Lung (tissue), 12 donors: Measurements from ENCODE around the gene PET100. TPM values are rescaled to one million over a fixed set of nuclear protein-coding genes. Genes with fewer than 3 reads are reported as not detected.
A peak's percentile ranks its signal among the peaks of the same experiment; 100 is the strongest.

Experiments
- ATAC-seq: fragments of 200-7000 bp; cut with Tn5 transposase; one replicate; pipeline ENCODE4 v1.9.1; 2020; ENCODE audit warnings: moderate number of reproducible peaks; ENCODE audit not compliant: insufficient read depth, low FRiP score
- DNase-seq, 3 donors: peaks; one replicate each; pipeline ENCODE4 v3.0.0-alpha.2; 2013 to 2017
- H3K27ac ChIP-seq, 2 donors: one replicate each; pipeline ENCODE4 v1.5.1; 2013; ENCODE audit warnings: mild to moderate bottlenecking in 2 of 2, moderate library complexity in 2 of 2, control low read depth in 1 of 2, inconsistent platforms in 1 of 2, low read depth in 1 of 2, low read length in 1 of 2
- H3K27me3 ChIP-seq, 3 donors: one replicate each; pipeline ENCODE4 v1.5.1; 2013; ENCODE audit warnings: low read length in 2 of 3; ENCODE audit not compliant: control insufficient read depth in 3 of 3, insufficient read depth in 3 of 3
- H3K36me3 ChIP-seq, 4 donors: one replicate each; pipeline ENCODE4 v1.5.1; 2013; ENCODE audit warnings: low read length in 4 of 4, mild to moderate bottlenecking in 1 of 4, moderate library complexity in 1 of 4; ENCODE audit not compliant: control insufficient read depth in 4 of 4, insufficient read depth in 4 of 4
- H3K4me1 ChIP-seq, 5 donors: one replicate each; pipeline ENCODE4 v1.5.1; 2013; ENCODE audit warnings: low read length in 5 of 5, mild to moderate bottlenecking in 2 of 5, moderate library complexity in 1 of 5; ENCODE audit not compliant: control insufficient read depth in 5 of 5, insufficient read depth in 5 of 5
- H3K4me3 ChIP-seq: one replicate; pipeline ENCODE4 v1.5.1; 2013; ENCODE audit warnings: mild to moderate bottlenecking, control low read depth, moderate library complexity
- H3K9ac ChIP-seq, 2 donors: one replicate each; pipeline ENCODE4 v1.5.1; 2013; ENCODE audit warnings: low read length in 2 of 2, control low read depth in 1 of 2; ENCODE audit not compliant: insufficient read depth in 1 of 2
- H3K9me3 ChIP-seq, 4 donors: one replicate each; pipeline ENCODE4 v1.5.1; 2013; ENCODE audit warnings: low read length in 3 of 4, mild to moderate bottlenecking in 1 of 4, moderate library complexity in 1 of 4; ENCODE audit not compliant: control insufficient read depth in 4 of 4, insufficient read depth in 3 of 4
- WGBS, 2 donors: extraction: QIAGEN DNeasy Blood & Tissue Kit; methylation state at CpG; one replicate each; pipeline ENCODE4 v1.1.7; 2013; 5-methylcytosine and 5-hydroxymethylcytosine counted together
- polyA plus RNA-seq, 2 donors: library from polyadenylated mRNA; stranded (reverse); fragments of 200-250 nt; gene quantifications; one replicate each; pipeline ENCODE4 v1.2.1, GENCODE V29; 2013
- total RNA-seq, 2 donors: library from RNA; depleted of rRNA in 1 of 2; stranded (reverse); fragments of >200 nt in 1 of 2; gene quantifications; one replicate each; pipeline ENCODE4 v1.2.1, GENCODE V29; 2014 to 2021
- TF ChIP-seq, protein P1 (sequence below): IDR thresholded peaks from 2 replicates; pipeline ENCODE4 v1.5.1; 2012; ENCODE audit warnings: mild to moderate bottlenecking; ENCODE audit errors: control extremely low read depth, extremely low read depth
- donor health status: control.
- donor health status: control.
- donor health status: Bipolar disorder and iron deficiency.
- donor health status: healthy.
- donor health status: DM: yes; HTN: yes; CAD: no.

The PET100 gene
- total and polyA plus RNA-seq, 4 donors: 26.9 to 383 (median 88.1) TPM

DNA sequence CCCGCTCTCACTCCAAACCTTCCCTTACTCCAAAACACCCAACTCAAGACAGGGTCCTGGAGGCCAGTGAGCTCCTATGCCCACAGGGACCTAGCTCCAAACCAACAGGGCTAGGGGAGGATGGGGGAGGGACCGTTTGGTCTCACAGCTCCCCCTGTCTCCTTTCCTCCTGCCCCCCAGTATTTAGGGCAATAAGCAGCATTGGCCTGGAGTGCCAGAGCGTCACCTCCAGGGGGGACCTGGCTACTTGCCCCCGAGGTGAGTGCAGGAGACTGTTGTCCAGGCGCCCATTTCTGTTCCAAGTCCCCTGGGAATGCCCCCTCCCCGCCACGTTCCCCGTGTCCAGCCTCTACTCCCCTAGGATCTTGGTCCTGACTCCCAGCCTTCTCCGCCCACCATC, 40.0 kb downstream of the PET100 start:
- peak overlapping the region in 1 of 2 donors; percentile 42 for H3K27ac ChIP-seq
- DNase-seq (no peak), ATAC-seq (no peak)
- peaks cover 9 to 24% (median 10%) of the 10 kb centered on the region in 3 donors for H3K27me3 ChIP-seq
- H3K9me3 ChIP-seq: peaks cover 0 to 2% (median 0%) of the 10 kb centered on the region in 4 donors
- no peaks in the 10 kb centered on the region for H3K36me3 ChIP-seq
- WGBS, 2 donors: 33 to 38% methylated on average over 8 to 9 of the region's 9 CpGs
- TF ChIP-seq, protein P1, sequence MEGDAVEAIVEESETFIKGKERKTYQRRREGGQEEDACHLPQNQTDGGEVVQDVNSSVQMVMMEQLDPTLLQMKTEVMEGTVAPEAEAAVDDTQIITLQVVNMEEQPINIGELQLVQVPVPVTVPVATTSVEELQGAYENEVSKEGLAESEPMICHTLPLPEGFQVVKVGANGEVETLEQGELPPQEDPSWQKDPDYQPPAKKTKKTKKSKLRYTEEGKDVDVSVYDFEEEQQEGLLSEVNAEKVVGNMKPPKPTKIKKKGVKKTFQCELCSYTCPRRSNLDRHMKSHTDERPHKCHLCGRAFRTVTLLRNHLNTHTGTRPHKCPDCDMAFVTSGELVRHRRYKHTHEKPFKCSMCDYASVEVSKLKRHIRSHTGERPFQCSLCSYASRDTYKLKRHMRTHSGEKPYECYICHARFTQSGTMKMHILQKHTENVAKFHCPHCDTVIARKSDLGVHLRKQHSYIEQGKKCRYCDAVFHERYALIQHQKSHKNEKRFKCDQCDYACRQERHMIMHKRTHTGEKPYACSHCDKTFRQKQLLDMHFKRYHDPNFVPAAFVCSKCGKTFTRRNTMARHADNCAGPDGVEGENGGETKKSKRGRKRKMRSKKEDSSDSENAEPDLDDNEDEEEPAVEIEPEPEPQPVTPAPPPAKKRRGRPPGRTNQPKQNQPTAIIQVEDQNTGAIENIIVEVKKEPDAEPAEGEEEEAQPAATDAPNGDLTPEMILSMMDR: no peak
- no peak overlapping the region for H3K4me3 ChIP-seq
- H3K4me1 ChIP-seq: peaks cover 0 to 5% (median 3%) of the 10 kb centered on the region in 5 donors
- no peak overlapping the region for H3K9ac ChIP-seq

GRCh38 chr19:7670150-7670783, 40.7 kb downstream of the PET100 start:
- TF ChIP-seq, protein P1: no peak
- H3K27ac ChIP-seq: no peak overlapping the region
- H3K27me3 ChIP-seq: peaks cover 9 to 24% (median 10%) of the 10 kb centered on the region in 3 donors
- no peak overlapping the region for H3K9ac ChIP-seq
- peaks cover 0 to 4% (median 0%) of the 10 kb centered on the region in 5 donors for H3K4me1 ChIP-seq
- DNase-seq: peak in 1 of 3 donors; percentile 47
- WGBS, 2 donors: 2 to 3% methylated on average over 42 to 43 of the region's 43 CpGs
- peaks cover 0 to 2% (median 0%) of the 10 kb centered on the region in 4 donors for H3K9me3 ChIP-seq
- H3K4me3 ChIP-seq: no peak overlapping the region
- no peak for ATAC-seq
- H3K36me3 ChIP-seq: no peaks in the 10 kb centered on the region

DNA sequence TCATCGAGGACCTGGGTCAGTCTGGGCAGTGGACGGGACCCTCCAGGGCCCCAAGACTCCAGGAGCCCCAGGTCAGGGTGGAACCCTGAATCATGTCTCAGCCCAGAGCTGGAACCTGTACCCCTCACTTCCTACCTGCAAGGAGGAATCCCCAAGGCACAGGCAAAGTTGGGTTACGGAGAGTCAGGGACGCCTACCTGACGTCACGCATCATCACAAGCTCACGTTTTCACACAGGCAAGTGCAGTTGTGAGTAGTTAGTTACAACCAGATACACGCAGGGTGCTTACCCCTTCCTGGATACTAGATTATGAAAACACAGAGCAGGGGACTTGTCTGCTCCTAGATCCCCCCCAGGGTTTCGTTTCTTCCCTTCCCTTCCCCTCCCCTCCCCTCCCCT, 41.2 kb downstream of the PET100 start:
- Histone ChIP-seq H3K4me1 (peaks cover 0 to 4% (median 0%) of the 10 kb centered on the region in 5 donors), H3K9me3 (peaks cover 0 to 2% (median 0%) of the 10 kb centered on the region in 4 donors), H3K27me3 (peaks cover 9 to 24% (median 10%) of the 10 kb centered on the region in 3 donors), H3K9ac (no peak overlapping the region), H3K27ac (no peak overlapping the region), H3K36me3 (no peaks in the 10 kb centered on the region), H3K4me3 (no peak overlapping the region)
- ATAC-seq (no peak), DNase-seq (no peak)
- WGBS, 2 donors: 33 to 56% methylated on average over 9 of the region's 9 CpGs
- TF ChIP-seq, protein P1: no peak
